Naive thymus-derived CD4-positive, alpha-beta T cell (primary cell): ENCODE data around the gene CADM2. TPM values are rescaled to one million over a fixed set of nuclear protein-coding genes. Genes with fewer than 3 reads are reported as not detected.
"Not testable (repeated sequence)": the region's sequence is repeated elsewhere in the genome, so short reads cannot be mapped to it uniquely, and the experiment has no call there.

ENCODE experiments used
- ATAC-seq: fragments of 150-1000 bp; cut with Tn5 transposase; 2 replicates; pipeline ENCODE4 v1.10.0; 2021; ENCODE audit warnings: mild to moderate bottlenecking, moderate library complexity
- CTCF ChIA-PET: fragments of 350-600 bp; sonication (Branson Sonifier 250); formaldehyde crosslinking; loops from one replicate; lab custom pipeline; 2021; ENCODE audit warnings: antibody characterized with exemption; lab: Charles Lee
- POLR2A ChIA-PET: fragments of 350-600 bp; sonication (Branson Sonifier 250); formaldehyde crosslinking; loops from one replicate; lab custom pipeline; 2021; ENCODE audit warnings: antibody characterized with exemption, inconsistent platforms; lab: Charles Lee
- DNase-seq, 9 donors: peaks; one replicate each; pipeline versions ENCODE4 v3.0.0 to v3.0.0-alpha.2; 2020 to 2022; ENCODE audit warnings: mixed read lengths in 1 of 9
- H3K27ac ChIP-seq: one replicate; pipeline ENCODE4 v1.7.0; 2013; ENCODE audit warnings: mild to moderate bottlenecking, low read depth, low read length, moderate library complexity
- H3K27me3 ChIP-seq, 2 donors: one replicate each; pipeline ENCODE4 v1.7.0; 2013; ENCODE audit warnings: low read length in 2 of 2, mild to moderate bottlenecking in 2 of 2, moderate library complexity in 2 of 2; ENCODE audit not compliant: control insufficient read depth in 2 of 2, insufficient read depth in 2 of 2
- H3K36me3 ChIP-seq, 3 experiments: 1 replicate in 2 of 3; 2 replicates in 1 of 3; pipeline ENCODE4 v1.7.0; 2013; ENCODE audit warnings: low read length in 3 of 3, mild to moderate bottlenecking in 3 of 3, moderate library complexity in 1 of 3; ENCODE audit not compliant: insufficient read depth in 3 of 3, control insufficient read depth in 2 of 3
- H3K4me1 ChIP-seq, 2 donors: one replicate each; pipeline ENCODE4 v1.7.0; 2013; ENCODE audit warnings: low read length in 2 of 2, mild to moderate bottlenecking in 2 of 2, moderate library complexity in 1 of 2; ENCODE audit not compliant: control insufficient read depth in 2 of 2, insufficient read depth in 2 of 2
- H3K4me3 ChIP-seq: 2 replicates; pipeline ENCODE4 v1.7.0; 2013; ENCODE audit warnings: mild to moderate bottlenecking, low read length
- H3K9me3 ChIP-seq, 3 experiments: 1 replicate in 2 of 3; 2 replicates in 1 of 3; pipeline ENCODE4 v1.7.0; 2013; ENCODE audit warnings: low read length in 3 of 3; ENCODE audit not compliant: control insufficient read depth in 2 of 3
- H3K27ac Mint-ChIP-seq, 9 donors: one replicate each; pipeline ENCODE4 v1.8.0; 2020 to 2022; ENCODE audit warnings: mixed read lengths in 9 of 9, mild to moderate bottlenecking in 8 of 9, moderate library complexity in 5 of 9, inconsistent platforms in 2 of 9
- H3K27me3 Mint-ChIP-seq, 5 donors: one replicate each; pipeline ENCODE4 v1.8.0; 2021 to 2022; ENCODE audit warnings: mixed read lengths in 5 of 5, mild to moderate bottlenecking in 1 of 5
- H3K36me3 Mint-ChIP-seq, 5 donors: one replicate each; pipeline ENCODE4 v1.8.0; 2020 to 2022; ENCODE audit warnings: mixed read lengths in 5 of 5, mild to moderate bottlenecking in 3 of 5, inconsistent platforms in 1 of 5
- H3K4me1 Mint-ChIP-seq, 7 donors: one replicate each; pipeline ENCODE4 v1.8.0; 2020 to 2022; ENCODE audit warnings: mixed read lengths in 7 of 7, mild to moderate bottlenecking in 3 of 7, inconsistent platforms in 1 of 7
- H3K4me3 Mint-ChIP-seq, 10 donors: one replicate each; pipeline ENCODE4 v1.8.0; 2020 to 2022; ENCODE audit warnings: mild to moderate bottlenecking in 10 of 10, mixed read lengths in 10 of 10, moderate library complexity in 6 of 10, inconsistent platforms in 2 of 10
- H3K9me3 Mint-ChIP-seq, 11 donors: one replicate each; pipeline ENCODE4 v1.8.0; 2020 to 2022; ENCODE audit warnings: mixed read lengths in 11 of 11, mild to moderate bottlenecking in 4 of 11, inconsistent platforms in 1 of 11, moderate library complexity in 1 of 11
- intact Hi-C, 2 donors: fragments of 100-400 bp; cut with micrococcal nuclease; formaldehyde crosslinking; loops; one replicate each; pipeline ENCODE4 v1.15.1; 2023
- polyA plus RNA-seq, 2 donors: library from polyadenylated mRNA; unstranded; fragments of 300-500 nt; fragmentation: Illumina TruSeq; gene quantifications; one replicate each; pipeline ENCODE4 v1.2.3, GENCODE V29; 2021
- total RNA-seq, 6 experiments: library from RNA in 5 of 6; stranded (reverse) in 5 of 6; gene quantifications; 1 replicate in 5 of 6; 2 replicates in 1 of 6; pipeline ENCODE4 v1.2.3 and lab custom pipeline; 2021 to 2026

The CADM2 gene
- total and polyA plus RNA-seq, 7 experiments from 2014 or later, result 0.40 TPM; not detected in 6

GRCh38 chr3:85100316-85100715, 141.5 kb downstream of the CADM2 start:
- Mint-ChIP-seq H3K27ac (no peak overlapping the region), H3K4me3 (no peak overlapping the region), H3K4me1 (no peaks in the 10 kb centered on the region), H3K36me3 (no peaks in the 10 kb centered on the region), H3K27me3 (no peaks in the 10 kb centered on the region), H3K9me3 (peaks cover 0 to 22% (median 5%) of the 10 kb centered on the region in 11 donors)
- no peaks in the 10 kb centered on the region for H3K27me3 ChIP-seq
- no peak overlapping the region for H3K27ac ChIP-seq
- H3K36me3 ChIP-seq, result no peaks in the 10 kb centered on the region
- intact Hi-C loops, result no loop called here
- ChIA-PET POLR2A (no interaction called here), CTCF (no interaction called here)
- H3K9me3 ChIP-seq, result no peaks in the 10 kb centered on the region
- ATAC-seq (no peak), DNase-seq (no peak)
- H3K4me1 ChIP-seq, result no peaks in the 10 kb centered on the region
- H3K4me3 ChIP-seq, result no peak overlapping the region

- ChIA-PET CTCF (no interaction called here), POLR2A (no interaction called here)
- ATAC-seq (no peak), DNase-seq (no peak)
- Mint-ChIP-seq H3K27me3 (no peaks in the 10 kb centered on the region), H3K27ac (no peak overlapping the region), H3K9me3 (peaks cover 0 to 27% (median 9%) of the 10 kb centered on the region in 11 donors), H3K4me1 (no peaks in the 10 kb centered on the region), H3K4me3 (no peak overlapping the region), H3K36me3 (no peaks in the 10 kb centered on the region)
- Histone ChIP-seq H3K27me3 (no peaks in the 10 kb centered on the region), H3K9me3 (no peaks in the 10 kb centered on the region), H3K4me1 (no peaks in the 10 kb centered on the region), H3K4me3 (no peak overlapping the region), H3K27ac (no peak overlapping the region), H3K36me3 (no peaks in the 10 kb centered on the region)
- intact Hi-C loops, result no loop called here
These were observed 144.0 kb downstream of the CADM2 start for GRCh38 chr3:85102781-85103180.

GRCh38 chr3:85110393-85110792, 151.6 kb downstream of the CADM2 start:
- no peak overlapping the region for H3K4me3 Mint-ChIP-seq
- Histone ChIP-seq H3K27ac (no peak overlapping the region), H3K36me3 (no peaks in the 10 kb centered on the region), H3K4me3 (no peak overlapping the region), H3K9me3 (no peaks in the 10 kb centered on the region), H3K27me3 (no peaks in the 10 kb centered on the region), H3K4me1 (no peaks in the 10 kb centered on the region)
- H3K27ac Mint-ChIP-seq, result no peak overlapping the region
- H3K9me3 Mint-ChIP-seq, result peaks cover 0 to 13% (median 4%) of the 10 kb centered on the region in 11 donors
- intact Hi-C loops, result no loop called here
- POLR2A ChIA-PET, result no interaction called here
- H3K4me1 Mint-ChIP-seq, result no peaks in the 10 kb centered on the region
- DNase-seq (no peak), ATAC-seq (no peak)
- H3K27me3 Mint-ChIP-seq, result no peaks in the 10 kb centered on the region
- no peaks in the 10 kb centered on the region for H3K36me3 Mint-ChIP-seq
- CTCF ChIA-PET, result no interaction called here

GRCh38 chr3:85120879-85121278, 162.1 kb downstream of the CADM2 start:
- intact Hi-C loops, result no loop called here
- ChIA-PET CTCF (no interaction called here), POLR2A (no interaction called here)

DNA sequence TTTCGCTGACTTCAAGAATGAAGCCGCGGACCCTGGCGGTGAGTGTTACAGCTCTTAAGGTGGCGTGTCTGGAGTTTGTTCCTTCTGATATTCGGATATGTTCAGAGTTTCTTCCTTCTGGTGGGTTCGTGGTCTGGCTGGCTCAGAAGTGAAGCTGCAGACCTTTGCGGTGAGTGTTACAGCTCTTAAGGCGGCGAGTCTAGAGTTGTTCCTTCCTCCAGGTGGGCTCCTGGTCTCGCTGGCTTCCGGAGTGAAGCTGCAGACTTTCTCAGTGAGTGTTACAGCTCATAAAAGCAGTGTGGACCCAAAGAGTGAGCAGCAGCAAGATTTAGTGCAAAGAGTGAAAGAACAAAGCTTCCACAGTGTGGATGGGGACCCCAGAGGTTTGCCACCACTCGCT, 174.1 kb downstream of the CADM2 start:
- H3K36me3 Mint-ChIP-seq, POLR2A ChIA-PET, H3K36me3 ChIP-seq, H3K4me1 Mint-ChIP-seq, ATAC-seq, H3K27ac ChIP-seq, intact Hi-C loops, H3K4me3 ChIP-seq, H3K27me3 Mint-ChIP-seq, H3K9me3 Mint-ChIP-seq, H3K4me3 Mint-ChIP-seq, CTCF ChIA-PET, H3K27me3 ChIP-seq, DNase-seq, H3K27ac Mint-ChIP-seq, H3K4me1 ChIP-seq, H3K9me3 ChIP-seq: not testable (repeated sequence)

More at GRCh38 chr3:85120879-85121278, 162.1 kb downstream of the CADM2 start:
- Histone ChIP-seq H3K4me1 (no peaks in the 10 kb centered on the region), H3K4me3 (no peak overlapping the region), H3K36me3 (no peaks in the 10 kb centered on the region), H3K27ac (no peak overlapping the region), H3K9me3 (no peaks in the 10 kb centered on the region), H3K27me3 (no peaks in the 10 kb centered on the region)
- Mint-ChIP-seq H3K9me3 (peaks cover 0 to 31% (median 6%) of the 10 kb centered on the region in 11 donors), H3K4me1 (no peaks in the 10 kb centered on the region), H3K27me3 (no peaks in the 10 kb centered on the region), H3K36me3 (peaks cover 0 to 5% (median 0%) of the 10 kb centered on the region in 5 donors), H3K4me3 (no peak overlapping the region), H3K27ac (no peak overlapping the region)
- no peak for ATAC-seq
- DNase-seq, result no peak

DNA sequence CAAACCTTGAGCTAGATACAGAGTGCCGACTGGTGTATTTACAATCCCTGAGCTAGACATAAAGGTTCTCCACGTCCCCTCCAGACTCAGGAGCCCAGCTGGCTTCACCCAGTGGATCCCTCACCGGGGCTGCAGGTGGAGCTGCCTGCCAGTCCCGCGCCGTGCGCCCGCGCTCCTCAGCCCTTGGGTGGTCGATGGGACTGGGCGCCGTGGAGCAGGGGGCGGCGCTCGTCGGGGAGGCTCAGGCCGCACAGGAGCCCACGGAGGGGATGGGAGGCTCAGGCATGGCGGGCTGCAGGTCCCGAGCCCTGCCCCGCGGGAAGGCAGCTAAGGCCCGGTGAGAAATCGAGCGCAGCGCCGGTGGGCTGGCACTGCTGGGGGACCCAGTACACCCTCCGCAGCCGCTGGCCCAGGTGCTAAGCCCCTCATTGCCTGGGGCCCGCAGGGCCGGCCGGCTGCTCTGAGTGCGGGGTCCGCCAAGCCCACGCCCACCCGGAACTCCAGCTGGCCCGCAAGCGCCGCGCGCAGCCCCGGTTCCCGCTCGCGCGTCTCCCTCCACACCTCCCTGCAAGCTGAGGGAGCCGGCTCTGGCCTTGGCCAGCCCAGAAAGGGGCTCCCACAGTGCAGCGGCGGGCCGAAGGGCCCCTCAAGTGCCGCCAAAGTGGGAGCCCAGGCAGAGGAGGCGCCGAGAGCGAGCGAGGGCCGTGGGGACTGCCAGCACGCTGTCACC, 175.1 kb downstream of the CADM2 start:
- POLR2A ChIA-PET, result not testable (repeated sequence)

DNA sequence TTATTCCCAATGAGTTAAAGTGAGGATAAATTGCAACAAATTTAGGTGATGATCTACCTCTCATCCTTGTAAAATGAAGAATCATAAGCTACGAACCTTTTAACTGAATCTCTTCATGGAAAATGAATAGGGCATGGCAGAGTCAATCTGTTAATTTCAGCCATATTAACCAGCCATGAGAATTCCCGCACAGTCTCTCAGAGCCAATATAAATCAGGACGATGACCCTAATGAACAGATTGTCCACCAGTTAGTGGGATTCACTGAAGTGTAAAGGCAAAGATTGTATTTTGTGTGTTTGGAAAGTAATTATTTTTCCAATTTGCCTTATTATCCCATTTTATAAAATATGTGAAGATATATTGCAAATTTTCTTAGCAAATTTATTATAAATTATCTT, 183.8 kb downstream of the CADM2 start:
- Histone ChIP-seq H3K4me1 (no peaks in the 10 kb centered on the region), H3K36me3 (no peaks in the 10 kb centered on the region), H3K27me3 (no peaks in the 10 kb centered on the region), H3K9me3 (no peaks in the 10 kb centered on the region), H3K27ac (no peak overlapping the region), H3K4me3 (no peak overlapping the region)
- Mint-ChIP-seq H3K27me3 (no peaks in the 10 kb centered on the region), H3K9me3 (peaks cover 0 to 9% (median 3%) of the 10 kb centered on the region in 11 donors), H3K27ac (no peak overlapping the region), H3K36me3 (no peaks in the 10 kb centered on the region), H3K4me1 (no peaks in the 10 kb centered on the region), H3K4me3 (no peak overlapping the region)
- ChIA-PET POLR2A (no interaction called here), CTCF (no interaction called here)
- ATAC-seq (no peak), DNase-seq (no peak)
- intact Hi-C loops, result no loop called here

More for the DNA sequence above, 175.1 kb downstream of the CADM2 start:
- H3K4me3 Mint-ChIP-seq, H3K27me3 Mint-ChIP-seq, H3K9me3 Mint-ChIP-seq, CTCF ChIA-PET, H3K27ac Mint-ChIP-seq, H3K36me3 Mint-ChIP-seq, DNase-seq, H3K36me3 ChIP-seq, H3K27me3 ChIP-seq, intact Hi-C loops, H3K27ac ChIP-seq, ATAC-seq, H3K4me1 Mint-ChIP-seq, H3K9me3 ChIP-seq, H3K4me1 ChIP-seq, H3K4me3 ChIP-seq: not testable (repeated sequence)
